ENCODE results near the gene NCAPH2.

Gene NCAPH2

GRCh38 chr22:50573491-50574382, 65.7 kb downstream of the NCAPH2 start:
- no peak for TF ChIP-seq ZFX (IDR thresholded peaks at IDR 0.05; ENCODE audit: borderline replicate concordance)
- TF ChIP-seq, protein P1, sequence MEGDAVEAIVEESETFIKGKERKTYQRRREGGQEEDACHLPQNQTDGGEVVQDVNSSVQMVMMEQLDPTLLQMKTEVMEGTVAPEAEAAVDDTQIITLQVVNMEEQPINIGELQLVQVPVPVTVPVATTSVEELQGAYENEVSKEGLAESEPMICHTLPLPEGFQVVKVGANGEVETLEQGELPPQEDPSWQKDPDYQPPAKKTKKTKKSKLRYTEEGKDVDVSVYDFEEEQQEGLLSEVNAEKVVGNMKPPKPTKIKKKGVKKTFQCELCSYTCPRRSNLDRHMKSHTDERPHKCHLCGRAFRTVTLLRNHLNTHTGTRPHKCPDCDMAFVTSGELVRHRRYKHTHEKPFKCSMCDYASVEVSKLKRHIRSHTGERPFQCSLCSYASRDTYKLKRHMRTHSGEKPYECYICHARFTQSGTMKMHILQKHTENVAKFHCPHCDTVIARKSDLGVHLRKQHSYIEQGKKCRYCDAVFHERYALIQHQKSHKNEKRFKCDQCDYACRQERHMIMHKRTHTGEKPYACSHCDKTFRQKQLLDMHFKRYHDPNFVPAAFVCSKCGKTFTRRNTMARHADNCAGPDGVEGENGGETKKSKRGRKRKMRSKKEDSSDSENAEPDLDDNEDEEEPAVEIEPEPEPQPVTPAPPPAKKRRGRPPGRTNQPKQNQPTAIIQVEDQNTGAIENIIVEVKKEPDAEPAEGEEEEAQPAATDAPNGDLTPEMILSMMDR (IDR thresholded peaks at IDR 0.05) = no peak
- no peak overlapping the region for H3K27ac ChIP-seq

DNA sequence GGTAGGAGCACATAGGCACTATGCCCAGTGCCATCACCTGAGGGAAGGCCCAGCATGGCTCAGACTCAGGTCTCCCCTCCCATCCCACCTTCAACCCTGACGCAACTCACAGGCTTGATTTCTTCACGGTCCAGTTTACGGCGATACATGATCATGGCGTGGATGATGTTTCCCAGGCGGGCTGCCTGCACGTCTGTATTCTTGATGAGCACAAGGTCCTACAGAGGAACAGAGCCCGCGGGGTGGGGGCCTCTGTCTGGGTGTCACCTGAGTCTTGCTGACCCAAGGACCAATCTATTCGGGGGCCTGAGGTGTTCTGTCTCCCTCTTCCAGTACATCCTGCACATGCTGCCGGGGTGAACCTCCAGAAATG, 66.3 kb downstream of the NCAPH2 start:
- H3K27ac ChIP-seq = no peak overlapping the region
- TF ChIP-seq ZFX (IDR thresholded peaks at IDR 0.05; ENCODE audit: borderline replicate concordance) = no peak
- TF ChIP-seq, protein P1 (IDR thresholded peaks at IDR 0.05) = no peak
